ENCODE data around the gene ATP8A2.

ATP8A2 gene

DNA sequence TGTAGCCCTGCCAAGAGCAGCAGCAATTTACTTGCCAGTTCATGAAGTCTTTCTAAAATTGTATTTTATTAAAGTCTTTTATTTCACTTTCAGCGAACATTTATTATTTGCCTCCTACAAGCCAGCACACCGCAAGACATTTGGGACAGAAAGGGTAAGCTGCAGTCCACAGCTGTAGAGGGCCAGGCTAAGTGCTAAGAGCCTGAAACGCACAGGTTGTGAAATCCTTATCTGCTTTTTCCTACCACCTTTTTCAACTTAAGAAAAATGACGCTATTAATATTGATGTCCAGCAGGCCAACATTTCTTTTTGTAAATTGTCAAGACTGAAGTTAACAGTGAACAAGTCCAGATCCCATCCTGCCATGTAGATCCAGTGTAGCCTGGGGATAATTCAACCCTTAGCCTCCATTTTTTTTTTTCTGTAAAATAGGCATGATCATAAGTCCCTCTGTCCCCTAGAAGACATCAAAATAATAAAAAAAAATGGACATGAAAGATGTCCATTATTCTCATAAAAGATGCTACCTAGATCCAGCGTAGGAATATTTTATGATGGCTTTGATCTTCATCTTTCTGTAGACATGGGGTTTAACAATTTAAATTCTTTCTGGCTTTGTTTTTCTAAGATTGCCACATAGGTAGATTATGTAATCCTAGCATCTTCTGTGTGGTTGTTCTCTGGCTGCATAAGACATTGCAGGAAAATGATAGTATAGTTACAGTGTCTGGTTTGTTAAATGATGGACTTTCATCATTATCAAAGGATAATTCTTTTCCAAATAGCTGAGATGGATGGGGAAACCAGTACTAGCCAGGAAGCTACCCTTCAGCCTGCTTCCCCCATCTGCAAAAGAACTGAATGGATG, 551.7 kb downstream of the ATP8A2 start:
- no peak overlapping the region for H3K27ac Mint-ChIP-seq (ENCODE audit: low read depth)
- H3K4me3 Mint-ChIP-seq, result no peak overlapping the region
- ATAC-seq (replicated peaks; ENCODE audit: extremely low read depth, poor library complexity, severe bottlenecking) (no peak), DNase-seq (ENCODE audit: low spot score in 2 of 2) (no peak)
- peaks cover 4% of the 10 kb centered on the region for H3K36me3 Mint-ChIP-seq (ENCODE audit: insufficient read depth)
- no peaks in the 10 kb centered on the region for H3K9me3 Mint-ChIP-seq
- H3K27me3 Mint-ChIP-seq, result no peaks in the 10 kb centered on the region
- H3K4me1 Mint-ChIP-seq, result peaks cover 8% of the 10 kb centered on the region

- ATAC-seq (replicated peaks; ENCODE audit: extremely low read depth, poor library complexity, severe bottlenecking) (no peak), DNase-seq (ENCODE audit: low spot score in 2 of 2) (no peak)
- no peak overlapping the region for H3K4me3 Mint-ChIP-seq
- peaks cover 4% of the 10 kb centered on the region for H3K36me3 Mint-ChIP-seq (ENCODE audit: insufficient read depth)
- H3K4me1 Mint-ChIP-seq, result no peaks in the 10 kb centered on the region
- H3K27ac Mint-ChIP-seq (ENCODE audit: low read depth), result no peak overlapping the region
- no peaks in the 10 kb centered on the region for H3K9me3 Mint-ChIP-seq
- peaks cover 8% of the 10 kb centered on the region for H3K27me3 Mint-ChIP-seq
These were observed 555.6 kb downstream of the ATP8A2 start for GRCh38 chr13:25927363-25927762.

DNA sequence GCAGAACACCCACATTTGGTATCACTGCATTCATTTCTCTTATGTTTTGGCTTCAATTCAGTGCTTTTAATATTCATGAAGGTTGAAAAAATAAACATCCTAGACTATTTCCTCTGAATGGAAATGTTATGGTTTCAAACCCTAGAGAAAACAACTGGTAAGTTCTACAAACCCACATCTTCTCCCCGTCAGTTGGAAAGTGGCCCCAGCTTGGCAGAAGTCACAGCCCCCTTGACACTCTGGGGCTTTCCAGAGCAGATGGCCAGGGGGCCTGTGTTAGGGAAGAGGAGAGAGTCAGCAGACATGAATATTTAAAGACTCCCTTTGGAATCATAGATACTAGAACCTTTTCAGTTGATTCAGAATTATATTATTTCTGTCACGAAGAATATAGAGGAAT, 556.2 kb downstream of the ATP8A2 start:
- no peak for DNase-seq (ENCODE audit: low spot score in 2 of 2)
- Mint-ChIP-seq H3K9me3 (no peaks in the 10 kb centered on the region), H3K4me3 (no peak overlapping the region), H3K27me3 (peaks cover 8% of the 10 kb centered on the region), H3K36me3 (ENCODE audit: insufficient read depth) (peaks cover 4% of the 10 kb centered on the region), H3K4me1 (no peaks in the 10 kb centered on the region), H3K27ac (ENCODE audit: low read depth) (no peak overlapping the region)
- no peak for ATAC-seq (replicated peaks; ENCODE audit: extremely low read depth, poor library complexity, severe bottlenecking)

DNA sequence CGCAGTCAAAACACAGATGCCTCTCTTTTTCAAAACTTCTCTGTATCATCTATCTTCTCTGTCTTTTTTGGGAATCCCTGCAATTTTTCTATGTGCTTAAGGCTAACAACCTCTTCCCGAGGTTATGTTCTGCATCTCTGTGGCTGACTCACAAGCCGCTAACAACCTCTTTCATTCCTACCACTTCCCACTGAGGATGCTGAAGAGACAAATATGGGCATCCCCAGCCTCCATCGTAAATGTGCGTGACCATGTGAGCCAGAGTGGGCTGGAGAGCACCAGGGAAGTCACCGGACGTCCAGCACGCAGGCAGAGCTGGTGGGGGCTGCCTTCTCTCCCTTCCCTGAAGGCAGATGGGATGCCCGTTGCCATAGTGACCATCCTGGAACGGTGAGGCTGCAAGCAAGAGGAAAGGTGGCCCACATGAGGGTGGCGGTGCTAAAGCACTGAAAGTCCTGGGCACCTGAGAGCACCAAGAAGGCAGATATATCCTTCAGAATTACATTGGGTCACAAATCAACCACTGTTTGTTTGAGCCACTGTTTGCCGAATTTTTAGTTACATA, 557.2 kb downstream of the ATP8A2 start:
- DNase-seq (ENCODE audit: low spot score in 2 of 2) (no peak), ATAC-seq (replicated peaks; ENCODE audit: extremely low read depth, poor library complexity, severe bottlenecking) (no peak)
- Mint-ChIP-seq H3K27ac (ENCODE audit: low read depth) (no peak overlapping the region), H3K27me3 (peaks cover 8% of the 10 kb centered on the region), H3K4me1 (no peaks in the 10 kb centered on the region), H3K4me3 (no peak overlapping the region), H3K9me3 (no peaks in the 10 kb centered on the region), H3K36me3 (ENCODE audit: insufficient read depth) (peaks cover 4% of the 10 kb centered on the region)

DNA sequence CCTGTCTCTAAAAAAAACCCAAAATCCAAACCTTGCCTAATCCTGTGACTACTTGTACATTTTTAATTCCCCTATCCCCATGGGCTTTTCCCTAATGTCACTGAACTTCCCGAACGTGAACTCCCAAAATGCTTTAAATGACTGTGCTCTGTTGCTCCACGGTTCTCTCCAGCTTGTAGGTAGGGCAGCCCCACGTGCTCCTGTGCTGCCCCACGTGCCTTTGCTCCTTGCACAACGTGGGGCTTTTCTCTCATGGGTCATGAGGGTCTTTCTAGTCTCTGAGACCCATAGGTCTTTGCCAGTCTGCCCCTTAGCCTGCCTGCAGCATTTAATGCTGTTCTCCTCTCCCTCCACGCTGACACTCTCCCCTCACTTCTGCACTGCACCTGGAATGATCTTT, 558.0 kb downstream of the ATP8A2 start:
- Mint-ChIP-seq H3K4me3 (no peak overlapping the region), H3K27ac (ENCODE audit: low read depth) (no peak overlapping the region), H3K27me3 (peaks cover 8% of the 10 kb centered on the region), H3K9me3 (no peaks in the 10 kb centered on the region), H3K36me3 (ENCODE audit: insufficient read depth) (peaks cover 4% of the 10 kb centered on the region), H3K4me1 (no peaks in the 10 kb centered on the region)
- ATAC-seq (replicated peaks; ENCODE audit: extremely low read depth, poor library complexity, severe bottlenecking) (no peak), DNase-seq (ENCODE audit: low spot score in 2 of 2) (no peak)

DNA sequence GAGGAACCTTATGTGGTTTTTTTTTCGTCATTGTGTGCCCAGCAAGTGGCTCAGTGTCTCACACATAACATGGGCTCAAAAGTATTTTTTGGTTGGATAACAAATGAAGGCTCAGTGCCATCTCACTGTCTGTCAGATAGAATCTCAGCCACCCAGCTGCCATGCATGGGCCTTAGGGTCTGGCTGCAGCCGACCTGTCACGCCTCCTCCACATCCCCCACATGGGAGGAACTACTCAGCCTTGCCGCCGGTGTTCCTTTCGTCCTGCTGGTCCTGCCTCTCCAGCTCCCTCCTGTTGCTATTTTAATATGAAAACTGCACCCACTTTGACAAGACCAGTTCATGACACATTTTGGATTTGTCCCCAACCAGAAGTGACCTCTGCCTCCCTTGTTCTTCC, 558.9 kb downstream of the ATP8A2 start:
- H3K9me3 Mint-ChIP-seq, result no peaks in the 10 kb centered on the region

DNA sequence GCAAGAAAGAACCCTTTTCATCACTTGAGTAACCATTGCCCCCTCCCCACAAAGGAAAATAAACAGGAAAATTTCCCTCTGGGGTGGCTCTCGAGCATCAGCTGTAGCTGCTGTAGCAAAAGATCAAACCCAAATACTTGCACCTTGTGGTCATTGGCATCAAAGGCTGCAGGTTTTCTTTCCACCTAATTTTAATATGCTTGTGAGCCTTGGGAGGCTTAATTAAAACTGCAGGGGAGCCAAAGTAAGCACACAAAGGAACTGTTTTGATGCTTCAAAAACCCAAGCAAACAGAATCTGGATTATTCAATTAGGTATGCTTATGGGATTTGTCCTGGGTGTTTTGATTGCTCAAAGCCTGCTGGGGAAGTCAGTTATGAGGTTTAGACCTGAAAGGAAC, 560.6 kb downstream of the ATP8A2 start:
- no peak overlapping the region for H3K4me3 Mint-ChIP-seq
- peaks cover 8% of the 10 kb centered on the region for H3K27me3 Mint-ChIP-seq
- DNase-seq (ENCODE audit: low spot score in 2 of 2), result no peak
- H3K27ac Mint-ChIP-seq (ENCODE audit: low read depth), result no peak overlapping the region
- peaks cover 1% of the 10 kb centered on the region for H3K36me3 Mint-ChIP-seq (ENCODE audit: insufficient read depth)
- H3K4me1 Mint-ChIP-seq, result no peaks in the 10 kb centered on the region
- no peak for ATAC-seq (replicated peaks; ENCODE audit: extremely low read depth, poor library complexity, severe bottlenecking)
- no peaks in the 10 kb centered on the region for H3K9me3 Mint-ChIP-seq

More for the DNA sequence above, 558.9 kb downstream of the ATP8A2 start:
- DNase-seq (ENCODE audit: low spot score in 2 of 2) (no peak), ATAC-seq (replicated peaks; ENCODE audit: extremely low read depth, poor library complexity, severe bottlenecking) (no peak)
- H3K4me3 Mint-ChIP-seq, result no peak overlapping the region
- peaks cover 5% of the 10 kb centered on the region for H3K36me3 Mint-ChIP-seq (ENCODE audit: insufficient read depth)
- H3K4me1 Mint-ChIP-seq, result no peaks in the 10 kb centered on the region
- peaks cover 8% of the 10 kb centered on the region for H3K27me3 Mint-ChIP-seq
- H3K27ac Mint-ChIP-seq (ENCODE audit: low read depth), result no peak overlapping the region

- DNase-seq (ENCODE audit: low spot score in 2 of 2) (no peak), ATAC-seq (replicated peaks; ENCODE audit: extremely low read depth, poor library complexity, severe bottlenecking) (no peak)
- Mint-ChIP-seq H3K4me3 (no peak overlapping the region), H3K9me3 (no peaks in the 10 kb centered on the region), H3K36me3 (ENCODE audit: insufficient read depth) (peaks cover 1% of the 10 kb centered on the region), H3K27ac (ENCODE audit: low read depth) (no peak overlapping the region), H3K4me1 (no peaks in the 10 kb centered on the region), H3K27me3 (peaks cover 8% of the 10 kb centered on the region)
These were observed 561.7 kb downstream of the ATP8A2 start for GRCh38 chr13:25933520-25933919.

- Mint-ChIP-seq H3K36me3 (ENCODE audit: insufficient read depth) (peaks cover 1% of the 10 kb centered on the region), H3K4me3 (no peak overlapping the region), H3K27ac (ENCODE audit: low read depth) (no peak overlapping the region), H3K9me3 (no peaks in the 10 kb centered on the region), H3K4me1 (no peaks in the 10 kb centered on the region), H3K27me3 (peaks cover 8% of the 10 kb centered on the region)
- ATAC-seq (replicated peaks; ENCODE audit: extremely low read depth, poor library complexity, severe bottlenecking) (no peak), DNase-seq (ENCODE audit: low spot score in 2 of 2) (no peak)
These were observed 562.4 kb downstream of the ATP8A2 start for GRCh38 chr13:25934127-25934526.

GRCh38 chr13:25939961-25940687, 568.4 kb downstream of the ATP8A2 start:
- Mint-ChIP-seq H3K4me3 (no peak overlapping the region), H3K27me3 (peaks cover 15% of the 10 kb centered on the region), H3K27ac (ENCODE audit: low read depth) (no peak overlapping the region), H3K9me3 (no peaks in the 10 kb centered on the region), H3K36me3 (ENCODE audit: insufficient read depth) (peaks cover 3% of the 10 kb centered on the region), H3K4me1 (no peaks in the 10 kb centered on the region)
- ATAC-seq (replicated peaks; ENCODE audit: extremely low read depth, poor library complexity, severe bottlenecking) (no peak), DNase-seq (ENCODE audit: low spot score in 2 of 2) (no peak)

DNA sequence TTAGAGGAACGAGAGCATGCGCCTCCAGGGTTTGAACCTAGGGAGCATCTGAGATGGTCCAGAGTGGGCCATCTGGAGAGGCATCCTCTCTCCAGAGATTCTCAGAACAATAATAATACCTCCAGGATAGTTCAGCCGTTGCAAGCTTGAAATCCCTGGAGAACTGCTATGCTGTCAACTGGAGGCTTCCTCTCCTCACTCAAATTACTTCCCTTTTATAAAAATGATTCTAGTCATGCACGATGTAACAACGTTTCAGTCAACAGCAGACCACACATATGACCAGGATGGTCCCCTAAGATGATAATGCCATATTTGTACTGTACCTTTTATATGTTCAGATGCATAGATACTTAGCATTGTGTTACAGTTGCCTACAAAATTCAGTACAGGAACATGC, 571.3 kb downstream of the ATP8A2 start:
- H3K9me3 Mint-ChIP-seq, result no peaks in the 10 kb centered on the region
- H3K4me1 Mint-ChIP-seq, result no peaks in the 10 kb centered on the region
- ATAC-seq (replicated peaks; ENCODE audit: extremely low read depth, poor library complexity, severe bottlenecking) (no peak), DNase-seq (ENCODE audit: low spot score in 2 of 2) (no peak)
- H3K27me3 Mint-ChIP-seq, result peaks cover 15% of the 10 kb centered on the region
- no peak overlapping the region for H3K27ac Mint-ChIP-seq (ENCODE audit: low read depth)
- peaks cover 2% of the 10 kb centered on the region for H3K36me3 Mint-ChIP-seq (ENCODE audit: insufficient read depth)
- H3K4me3 Mint-ChIP-seq, result no peak overlapping the region

GRCh38 chr13:25943658-25944057, 571.9 kb downstream of the ATP8A2 start:
- H3K9me3 Mint-ChIP-seq, result no peaks in the 10 kb centered on the region
- DNase-seq (ENCODE audit: low spot score in 2 of 2) (no peak), ATAC-seq (replicated peaks; ENCODE audit: extremely low read depth, poor library complexity, severe bottlenecking) (no peak)
- no peak overlapping the region for H3K27ac Mint-ChIP-seq (ENCODE audit: low read depth)
- no peak overlapping the region for H3K4me3 Mint-ChIP-seq
- H3K4me1 Mint-ChIP-seq, result no peaks in the 10 kb centered on the region
- H3K36me3 Mint-ChIP-seq (ENCODE audit: insufficient read depth), result peaks cover 2% of the 10 kb centered on the region
- peaks cover 15% of the 10 kb centered on the region for H3K27me3 Mint-ChIP-seq

- H3K27ac Mint-ChIP-seq (ENCODE audit: low read depth), result no peak overlapping the region
- no peaks in the 10 kb centered on the region for H3K9me3 Mint-ChIP-seq
- DNase-seq (ENCODE audit: low spot score in 2 of 2) (no peak), ATAC-seq (replicated peaks; ENCODE audit: extremely low read depth, poor library complexity, severe bottlenecking) (no peak)
- no peaks in the 10 kb centered on the region for H3K4me1 Mint-ChIP-seq
- H3K36me3 Mint-ChIP-seq (ENCODE audit: insufficient read depth), result no peaks in the 10 kb centered on the region
- H3K4me3 Mint-ChIP-seq, result no peak overlapping the region
- H3K27me3 Mint-ChIP-seq, result peaks cover 9% of the 10 kb centered on the region
These were observed 573.8 kb downstream of the ATP8A2 start for GRCh38 chr13:25945596-25945995.

All from central memory CD8-positive, alpha-beta T cell (primary cell).